HG03280 (cell line): Measurements from ENCODE around the gene MTF1.
"Not testable (repeated sequence)": the region's sequence is repeated elsewhere in the genome, so short reads cannot be mapped to it uniquely, and the experiment has no call there.

ENCODE experiments used
- ATAC-seq: cut with Tn5 transposase; IDR thresholded peaks from one replicate; pipeline ENCODE4 v1.9.1; 2021; ENCODE audit warnings: mild to moderate bottlenecking, moderate library complexity; ENCODE audit not compliant: unreplicated experiment

The MTF1 gene

GRCh38 chr1:37859507-37860345, at the start of gene MTF1:
Gene MTF1, minus strand, starts transcription at chr1:37859592. Its CDS starts 1,934 bp downstream, at chr1:37857658.
- peak; percentile 96 for ATAC-seq

GRCh38 chr1:37908531-37908930, 49.1 kb upstream of the MTF1 start:
- not testable (repeated sequence) for ATAC-seq

- not testable (repeated sequence) for ATAC-seq
These were observed 48.2 kb upstream of the MTF1 start for GRCh38 chr1:37907416-37908125.

- not testable (repeated sequence) for ATAC-seq
These were observed 47.2 kb upstream of the MTF1 start for GRCh38 chr1:37906591-37906990.

GRCh38 chr1:37905727-37906126, 46.3 kb upstream of the MTF1 start:
- ATAC-seq, result no peak

GRCh38 chr1:37903921-37904320, 44.5 kb upstream of the MTF1 start:
- not testable (repeated sequence) for ATAC-seq

- no peak for ATAC-seq
These were observed 43.6 kb upstream of the MTF1 start for GRCh38 chr1:37902983-37903382.

- no peak for ATAC-seq
These were observed 42.5 kb upstream of the MTF1 start for GRCh38 chr1:37901893-37902225.

- ATAC-seq, result no peak
These were observed 42.0 kb upstream of the MTF1 start for GRCh38 chr1:37901191-37901892.

- not testable (repeated sequence) for ATAC-seq
These were observed 38.2 kb upstream of the MTF1 start for GRCh38 chr1:37897563-37897962.

GRCh38 chr1:37893673-37894072, 34.3 kb upstream of the MTF1 start:
- ATAC-seq, result no peak

- no peak for ATAC-seq
These were observed 33.0 kb upstream of the MTF1 start for GRCh38 chr1:37892151-37893047.

GRCh38 chr1:37890378-37891014, 31.1 kb upstream of the MTF1 start:
- no peak for ATAC-seq

- no peak for ATAC-seq
These were observed 28.8 kb upstream of the MTF1 start for GRCh38 chr1:37888022-37888700.

GRCh38 chr1:37884145-37884544, 24.8 kb upstream of the MTF1 start:
- ATAC-seq, result no peak

GRCh38 chr1:37883671-37884070, 24.3 kb upstream of the MTF1 start:
- ATAC-seq, result no peak

- no peak for ATAC-seq
These were observed 20.5 kb upstream of the MTF1 start for GRCh38 chr1:37879865-37880264.

GRCh38 chr1:37878071-37878470, 18.7 kb upstream of the MTF1 start:
- no peak for ATAC-seq

GRCh38 chr1:37875833-37876232, 16.4 kb upstream of the MTF1 start:
- no peak for ATAC-seq

GRCh38 chr1:37872692-37873091, 13.3 kb upstream of the MTF1 start:
- no peak for ATAC-seq
